AG04450 (cell line): ENCODE measurements around the gene GABPA. TPM values are rescaled to one million over a fixed set of nuclear protein-coding genes. Genes with fewer than 3 reads are reported as not detected.

ENCODE experiments used
- CTCF ChIA-PET: fragments of 300-600, 350-600 bp; formaldehyde crosslinking; extraction: SDS; loops from one replicate; lab custom pipeline; 2022; ENCODE audit warnings: antibody characterized with exemption, inconsistent platforms; lab: Charles Lee
- POLR2A ChIA-PET: fragments of 350-600 bp; formaldehyde crosslinking; extraction: SDS; loops from one replicate; lab custom pipeline; 2021; ENCODE audit warnings: antibody characterized with exemption, inconsistent platforms; lab: Yijun Ruan, JAX
- DNase-seq: peaks from one replicate; pipeline ENCODE4 v3.0.0-alpha.2; 2011; ENCODE audit warnings: low read depth, low spot score
- H3K27ac ChIP-seq: one replicate; pipeline ENCODE4 v1.5.1; 2012; ENCODE audit warnings: low read depth, low read length, control low read depth
- H3K27me3 ChIP-seq: one replicate; pipeline ENCODE4 v1.6.0; 2012; ENCODE audit warnings: low read length; ENCODE audit not compliant: control insufficient read depth, insufficient read depth
- H3K4me3 ChIP-seq: 2 replicates; pipeline ENCODE4 v1.5.1; 2011; ENCODE audit warnings: mild to moderate bottlenecking, low read depth, low read length, control low read depth
- H3K9me3 ChIP-seq: 2 replicates; pipeline ENCODE4 v1.5.1; 2012; ENCODE audit warnings: low read length; ENCODE audit not compliant: control insufficient read depth, insufficient read depth
- polyA plus RNA-seq: library from polyadenylated mRNA; depleted of rRNA; stranded (reverse); fragments of >200 nt; gene quantifications from 2 replicates; pipeline ENCODE4 v1.2.3, GENCODE V29; 2011
- TF ChIP-seq, protein P1 (sequence below): IDR thresholded peaks from 2 replicates; pipeline ENCODE4 v1.5.1; 2011; ENCODE audit warnings: low read depth, low read length, control low read depth, inconsistent platforms

The GABPA gene
- polyA plus RNA-seq, 1 experiment = 26.6 TPM

- TF ChIP-seq, protein P1, sequence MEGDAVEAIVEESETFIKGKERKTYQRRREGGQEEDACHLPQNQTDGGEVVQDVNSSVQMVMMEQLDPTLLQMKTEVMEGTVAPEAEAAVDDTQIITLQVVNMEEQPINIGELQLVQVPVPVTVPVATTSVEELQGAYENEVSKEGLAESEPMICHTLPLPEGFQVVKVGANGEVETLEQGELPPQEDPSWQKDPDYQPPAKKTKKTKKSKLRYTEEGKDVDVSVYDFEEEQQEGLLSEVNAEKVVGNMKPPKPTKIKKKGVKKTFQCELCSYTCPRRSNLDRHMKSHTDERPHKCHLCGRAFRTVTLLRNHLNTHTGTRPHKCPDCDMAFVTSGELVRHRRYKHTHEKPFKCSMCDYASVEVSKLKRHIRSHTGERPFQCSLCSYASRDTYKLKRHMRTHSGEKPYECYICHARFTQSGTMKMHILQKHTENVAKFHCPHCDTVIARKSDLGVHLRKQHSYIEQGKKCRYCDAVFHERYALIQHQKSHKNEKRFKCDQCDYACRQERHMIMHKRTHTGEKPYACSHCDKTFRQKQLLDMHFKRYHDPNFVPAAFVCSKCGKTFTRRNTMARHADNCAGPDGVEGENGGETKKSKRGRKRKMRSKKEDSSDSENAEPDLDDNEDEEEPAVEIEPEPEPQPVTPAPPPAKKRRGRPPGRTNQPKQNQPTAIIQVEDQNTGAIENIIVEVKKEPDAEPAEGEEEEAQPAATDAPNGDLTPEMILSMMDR = no peak
- CTCF ChIA-PET = no interaction called here
- POLR2A ChIA-PET = no interaction called here
- no peaks in the 10 kb centered on the region for H3K27me3 ChIP-seq
- H3K27ac ChIP-seq = no peak overlapping the region
- H3K9me3 ChIP-seq = no peaks in the 10 kb centered on the region
- no peak overlapping the region for H3K4me3 ChIP-seq
- no peak for DNase-seq
These were observed 53.9 kb downstream of the GABPA start for GRCh38 chr21:25788677-25789076.

DNA sequence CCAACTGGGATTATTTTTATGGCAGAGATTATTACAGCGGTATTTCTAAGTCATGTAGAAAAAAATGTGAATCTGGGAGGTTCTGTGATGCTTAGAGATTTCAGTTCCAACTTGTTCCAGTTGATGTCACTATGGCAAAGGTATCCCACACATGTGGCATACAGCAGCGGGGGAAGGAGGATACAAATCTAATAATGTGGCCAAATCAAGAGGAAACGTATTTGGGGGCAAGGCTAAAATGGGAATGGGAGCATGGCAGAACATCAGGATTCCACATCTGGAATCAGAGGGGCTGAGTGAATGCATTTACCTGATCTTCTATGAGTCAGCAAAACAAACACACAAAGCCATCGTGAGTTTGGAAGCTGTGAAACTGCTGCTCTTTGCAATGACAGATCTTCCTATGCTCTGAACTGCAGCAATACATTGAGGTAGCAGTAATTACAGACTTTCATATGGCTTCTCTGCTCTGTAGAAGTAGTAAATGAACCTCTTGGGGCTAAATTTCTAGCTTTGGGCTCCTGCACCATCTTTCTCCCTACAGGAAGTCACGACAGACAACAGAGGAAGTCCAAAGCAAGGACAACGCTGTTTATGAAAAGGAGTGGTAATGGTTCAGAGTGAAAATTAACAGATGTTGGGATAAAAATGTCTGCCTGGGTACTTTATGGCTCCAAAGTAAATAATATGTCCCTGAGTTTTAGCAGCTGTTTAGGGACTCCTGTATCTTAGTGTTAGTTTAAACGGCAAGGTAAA, 55.5 kb downstream of the GABPA start:
- H3K27ac ChIP-seq = no peak overlapping the region
- H3K27me3 ChIP-seq = no peaks in the 10 kb centered on the region
- no peak for DNase-seq
- H3K4me3 ChIP-seq = peak overlapping the region; percentile 41
- TF ChIP-seq, protein P1 = peak; percentile 42
- ChIA-PET POLR2A (no interaction called here), CTCF (interaction anchor here (1.2 to 1.9 kb wide), 2 partner anchors 11 to 111 kb away, joined by 3 to 10 read pairs; no protein-coding TSS in a partner anchor)
- H3K9me3 ChIP-seq = no peaks in the 10 kb centered on the region

DNA sequence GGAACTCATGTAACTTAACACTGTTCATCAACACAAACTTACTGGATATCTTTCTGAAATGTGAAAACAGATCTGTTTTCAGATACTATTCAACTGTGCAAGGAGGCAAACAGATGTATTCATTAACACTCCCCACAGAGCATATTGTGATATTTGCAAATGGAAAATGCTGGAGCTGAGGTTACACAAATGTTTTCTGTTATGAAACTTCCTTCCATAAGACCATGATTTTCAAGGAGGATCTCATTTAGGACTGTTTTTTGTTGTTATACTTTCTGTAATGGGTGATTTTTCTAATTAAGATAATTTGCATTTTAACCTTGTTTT, 56.1 kb downstream of the GABPA start:
- Histone ChIP-seq H3K4me3 (no peak overlapping the region), H3K27me3 (no peaks in the 10 kb centered on the region), H3K27ac (no peak overlapping the region), H3K9me3 (no peaks in the 10 kb centered on the region)
- ChIA-PET CTCF (interaction anchor here (1.2 to 1.9 kb wide), 2 partner anchors 10 to 110 kb away, joined by 3 to 10 read pairs; no protein-coding TSS in a partner anchor), POLR2A (no interaction called here)
- TF ChIP-seq, protein P1 = no peak
- DNase-seq = no peak

DNA sequence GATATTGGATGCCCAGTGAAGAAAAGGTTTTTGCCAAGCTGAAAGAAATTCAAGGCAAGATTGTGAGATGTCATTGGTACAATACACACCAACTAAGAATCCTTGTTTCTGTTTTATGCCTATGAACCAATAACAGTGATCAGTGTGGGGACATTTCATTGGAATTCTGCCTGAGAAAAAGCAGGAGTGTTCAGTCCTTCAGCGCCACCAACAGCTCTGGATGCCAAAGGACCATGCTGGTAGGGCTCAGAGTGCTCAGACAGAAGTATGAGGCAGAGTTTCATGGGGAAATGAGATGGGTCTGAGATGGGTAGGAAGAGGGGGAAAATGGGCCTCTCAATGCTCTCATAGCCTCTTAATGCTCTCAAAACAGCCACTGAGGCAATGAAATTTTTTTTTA, 56.5 kb downstream of the GABPA start:
- ChIA-PET POLR2A (no interaction called here), CTCF (interaction anchor here (1.0 to 1.9 kb wide), 3 partner anchors 10 to 109 kb away, joined by 3 to 10 read pairs (median 4); no protein-coding TSS in a partner anchor)

More for the DNA sequence above, 56.5 kb downstream of the GABPA start:
- H3K4me3 ChIP-seq = no peak overlapping the region
- H3K27ac ChIP-seq = no peak overlapping the region
- H3K27me3 ChIP-seq = peaks cover 2% of the 10 kb centered on the region
- no peaks in the 10 kb centered on the region for H3K9me3 ChIP-seq
- no peak for DNase-seq
- TF ChIP-seq, protein P1 = no peak
